Lower lobe of right lung (tissue), 2 donors: ENCODE data around the gene GMDS. TPM values are rescaled to one million over a fixed set of nuclear protein-coding genes. Genes with fewer than 3 reads are reported as not detected.

Experiments
- ATAC-seq, 2 donors: fragments of 200-7000 bp; cut with Tn5 transposase; one replicate each; pipeline ENCODE4 v1.9.1; 2020 to 2022; ENCODE audit warnings: mild to moderate bottlenecking in 2 of 2, moderate library complexity in 2 of 2
- DNase-seq: peaks from one replicate; pipeline ENCODE4 v3.0.0-alpha.2; 2020
- H3K27ac ChIP-seq: fragments of 200-600 bp; one replicate; pipeline ENCODE4 v1.8.0; 2022
- H3K27me3 ChIP-seq: fragments of 200-600 bp; one replicate; pipeline ENCODE4 v1.8.0; 2022; ENCODE audit warnings: low read depth
- H3K36me3 ChIP-seq: fragments of 200-600 bp; one replicate; pipeline ENCODE4 v1.8.0; 2022; ENCODE audit warnings: mild to moderate bottlenecking
- H3K4me1 ChIP-seq: fragments of 200-600 bp; one replicate; pipeline ENCODE4 v1.8.0; 2022
- H3K4me3 ChIP-seq: fragments of 200-600 bp; one replicate; pipeline ENCODE4 v1.8.0; 2022; ENCODE audit warnings: mild to moderate bottlenecking
- H3K9me3 ChIP-seq: fragments of 200-600 bp; one replicate; pipeline ENCODE4 v1.8.0; 2022
- intact Hi-C: fragments of 100-400 bp; cut with DNase I; formaldehyde crosslinking; loops from one replicate; pipeline ENCODE4 v1.11.0; 2022
- total RNA-seq: library from RNA; stranded (reverse); fragmentation: NEBNext Ultra II Directional; extraction: Animal tissue kit (Norgen Biotek cat#: 25700); gene quantifications from one replicate; pipeline ENCODE4 v1.2.1, GENCODE V29; 2021
- TF ChIP-seq, protein P1 (sequence below): fragments of 200-600 bp; IDR thresholded peaks from one replicate; pipeline ENCODE4 v1.8.0; 2022; ENCODE audit warnings: antibody characterized with exemption, mild to moderate bottlenecking
- donor health status: DM: no; HTN: yes; CAD: no; lungs with severe emphysema.

The GMDS gene
- total RNA-seq, 1 donor from 2014 or later = 12.7 TPM

- TF ChIP-seq, protein P1, sequence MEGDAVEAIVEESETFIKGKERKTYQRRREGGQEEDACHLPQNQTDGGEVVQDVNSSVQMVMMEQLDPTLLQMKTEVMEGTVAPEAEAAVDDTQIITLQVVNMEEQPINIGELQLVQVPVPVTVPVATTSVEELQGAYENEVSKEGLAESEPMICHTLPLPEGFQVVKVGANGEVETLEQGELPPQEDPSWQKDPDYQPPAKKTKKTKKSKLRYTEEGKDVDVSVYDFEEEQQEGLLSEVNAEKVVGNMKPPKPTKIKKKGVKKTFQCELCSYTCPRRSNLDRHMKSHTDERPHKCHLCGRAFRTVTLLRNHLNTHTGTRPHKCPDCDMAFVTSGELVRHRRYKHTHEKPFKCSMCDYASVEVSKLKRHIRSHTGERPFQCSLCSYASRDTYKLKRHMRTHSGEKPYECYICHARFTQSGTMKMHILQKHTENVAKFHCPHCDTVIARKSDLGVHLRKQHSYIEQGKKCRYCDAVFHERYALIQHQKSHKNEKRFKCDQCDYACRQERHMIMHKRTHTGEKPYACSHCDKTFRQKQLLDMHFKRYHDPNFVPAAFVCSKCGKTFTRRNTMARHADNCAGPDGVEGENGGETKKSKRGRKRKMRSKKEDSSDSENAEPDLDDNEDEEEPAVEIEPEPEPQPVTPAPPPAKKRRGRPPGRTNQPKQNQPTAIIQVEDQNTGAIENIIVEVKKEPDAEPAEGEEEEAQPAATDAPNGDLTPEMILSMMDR = no peak
- no peaks in the 10 kb centered on the region for H3K36me3 ChIP-seq
- no peak overlapping the region for H3K4me3 ChIP-seq
- intact Hi-C loops = no loop called here
- no peak for ATAC-seq
- no peaks in the 10 kb centered on the region for H3K4me1 ChIP-seq
- no peaks in the 10 kb centered on the region for H3K27me3 ChIP-seq
- DNase-seq = no peak
- no peaks in the 10 kb centered on the region for H3K9me3 ChIP-seq
- H3K27ac ChIP-seq = no peak overlapping the region
These were observed 300.1 kb downstream of the GMDS start for GRCh38 chr6:1945235-1945832.

GRCh38 chr6:1942834-1943233, 302.6 kb downstream of the GMDS start:
- no peaks in the 10 kb centered on the region for H3K27me3 ChIP-seq
- ATAC-seq (no peak), DNase-seq (no peak)
- intact Hi-C loops = no loop called here
- no peaks in the 10 kb centered on the region for H3K9me3 ChIP-seq
- no peaks in the 10 kb centered on the region for H3K36me3 ChIP-seq
- no peaks in the 10 kb centered on the region for H3K4me1 ChIP-seq
- H3K27ac ChIP-seq = no peak overlapping the region
- no peak overlapping the region for H3K4me3 ChIP-seq
- TF ChIP-seq, protein P1 = no peak

DNA sequence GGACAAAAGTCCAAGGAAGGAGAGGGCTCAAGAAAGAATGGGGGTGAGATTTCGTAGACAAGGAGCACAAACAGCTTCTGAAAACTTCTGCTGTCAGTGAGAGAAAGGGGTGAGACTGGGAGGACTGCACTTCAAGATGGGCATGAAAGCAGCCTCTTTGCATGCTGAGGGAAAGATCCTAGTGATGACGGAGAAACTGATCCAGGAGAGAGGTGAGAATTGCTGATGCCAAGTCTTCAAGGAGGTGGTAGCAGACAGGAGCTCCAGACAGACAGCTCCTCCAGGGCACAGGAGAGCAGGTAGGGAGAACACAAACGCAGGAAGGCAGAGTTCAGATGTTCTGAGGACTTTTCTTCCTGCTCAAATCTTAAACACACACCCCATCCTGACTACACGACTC, 303.9 kb downstream of the GMDS start:
- ATAC-seq = no peak
- no peaks in the 10 kb centered on the region for H3K9me3 ChIP-seq
- DNase-seq = no peak
- no peaks in the 10 kb centered on the region for H3K36me3 ChIP-seq
- no peaks in the 10 kb centered on the region for H3K4me1 ChIP-seq
- H3K27me3 ChIP-seq = no peaks in the 10 kb centered on the region
- TF ChIP-seq, protein P1 = no peak
- intact Hi-C loops = no loop called here
- H3K27ac ChIP-seq = no peak overlapping the region
- H3K4me3 ChIP-seq = no peak overlapping the region

- H3K36me3 ChIP-seq = no peaks in the 10 kb centered on the region
- no peak overlapping the region for H3K4me3 ChIP-seq
- TF ChIP-seq, protein P1 = no peak
- H3K4me1 ChIP-seq = no peaks in the 10 kb centered on the region
- H3K27me3 ChIP-seq = no peaks in the 10 kb centered on the region
- ATAC-seq (no peak), DNase-seq (no peak)
- H3K27ac ChIP-seq = no peak overlapping the region
- H3K9me3 ChIP-seq = no peaks in the 10 kb centered on the region
- intact Hi-C loops = no loop called here
These were observed 305.0 kb downstream of the GMDS start for GRCh38 chr6:1940381-1940780.

DNA sequence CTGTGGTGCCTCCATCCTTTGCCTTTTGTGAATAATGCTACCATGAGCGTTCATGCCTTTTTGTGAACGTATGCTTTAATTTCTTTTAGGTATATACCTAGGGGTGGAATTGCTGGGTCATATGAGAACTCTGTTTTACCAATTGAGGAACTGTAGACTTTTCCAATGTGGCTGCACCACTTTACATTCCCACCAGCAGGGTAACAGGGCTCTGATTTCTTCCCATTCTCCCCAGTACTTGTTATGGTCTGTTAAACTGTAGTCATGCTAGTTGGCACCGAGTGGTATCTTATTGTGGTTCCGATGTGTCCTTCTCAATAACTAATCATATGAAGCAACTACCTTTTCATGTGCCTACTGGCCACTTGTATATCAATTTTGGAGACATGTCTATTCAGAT, 312.1 kb downstream of the GMDS start:
- no peak for DNase-seq
- H3K27me3 ChIP-seq = no peaks in the 10 kb centered on the region
- H3K4me3 ChIP-seq = no peak overlapping the region
- H3K27ac ChIP-seq = no peak overlapping the region
- intact Hi-C loops = no loop called here
- H3K36me3 ChIP-seq = no peaks in the 10 kb centered on the region
- ATAC-seq = no peak
- H3K4me1 ChIP-seq = no peaks in the 10 kb centered on the region
- peaks cover 4% of the 10 kb centered on the region for H3K9me3 ChIP-seq
- TF ChIP-seq, protein P1 = no peak
